PFSK-1 (cell line): ENCODE data around the gene ERICH4.

Source experiments
- POLR2AphosphoS5 ChIP-seq: IDR thresholded peaks from 2 replicates; pipeline ENCODE4 v1.6.1; 2012; ENCODE audit warnings: low read depth, mild to moderate bottlenecking, control low read depth, low read length, moderate library complexity
- REST ChIP-seq, 2 experiments: IDR thresholded peaks; 2 replicates each; pipeline versions ENCODE4 v1.6.1 to v1.8.0; 2011 to 2012; ENCODE audit warnings: low read depth in 2 of 2, low read length in 2 of 2, control low read depth in 1 of 2, inconsistent platforms in 1 of 2, mild to moderate bottlenecking in 1 of 2, moderate library complexity in 1 of 2; ENCODE audit not compliant: insufficient read depth in 1 of 2
- TAF1 ChIP-seq: IDR thresholded peaks from 2 replicates; pipeline ENCODE4 v1.6.1; 2012; ENCODE audit warnings: low read length, control low read depth, borderline replicate concordance; ENCODE audit not compliant: insufficient read depth

DNA sequence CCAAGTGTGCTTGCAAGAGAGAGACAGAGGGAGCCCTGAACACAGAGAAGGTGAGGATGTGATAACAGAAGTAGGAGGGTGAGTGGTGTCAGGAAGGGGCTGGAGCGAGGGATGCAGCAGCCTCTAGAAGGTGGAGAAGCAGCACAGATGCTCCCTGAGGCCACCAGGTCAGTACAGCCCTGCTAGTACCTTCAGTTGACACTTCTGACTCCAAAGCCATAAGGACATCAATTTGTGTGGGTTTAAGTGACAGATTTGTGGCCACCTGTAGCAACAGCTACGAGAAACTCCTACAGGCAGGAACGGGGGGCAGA is 6.9 kb downstream of the ERICH4 start:
- TF ChIP-seq POLR2AphosphoS5 (no peak), TAF1 (no peak), REST (IDR thresholded peaks at IDR 0.05; ENCODE audit: insufficient read depth in 1 of 2, low read depth in 2 of 2, low read length in 2 of 2) (no peak)
